Tibial nerve (tissue), 4 donors: ENCODE measurements around the gene TNFAIP2. TPM values are rescaled to one million over a fixed set of nuclear protein-coding genes. Genes with fewer than 3 reads are reported as not detected.
A peak's percentile ranks its signal among the peaks of the same experiment; 100 is the strongest.

Source experiments
- DNase-seq, 2 donors: peaks; one replicate each; pipeline ENCODE4 v3.0.0-alpha.2; 2019; ENCODE audit warnings: low spot score in 2 of 2
- H3K27ac ChIP-seq, 4 donors: fragments of 200-600 bp; sonication (generic) in 3 of 4; one replicate each; pipeline ENCODE4 v1.5.1; 2017 to 2019; ENCODE audit warnings: mild to moderate bottlenecking in 1 of 4
- H3K27me3 ChIP-seq, 2 donors: fragments of 200-600 bp; sonication (generic) in 1 of 2; one replicate each; pipeline versions ENCODE4 v1.5.1 to v1.6.0; 2017 to 2019
- H3K36me3 ChIP-seq, 3 donors: fragments of 200-600 bp; sonication (generic); one replicate each; pipeline ENCODE4 v1.5.1; 2018 to 2019
- H3K4me1 ChIP-seq, 4 donors: fragments of 200-600 bp; sonication (generic) in 3 of 4; one replicate each; pipeline ENCODE4 v1.5.1; 2017 to 2019
- H3K4me3 ChIP-seq, 4 donors: fragments of 200-600 bp; sonication (generic) in 3 of 4; one replicate each; pipeline ENCODE4 v1.5.1; 2017 to 2019; ENCODE audit warnings: mild to moderate bottlenecking in 1 of 4, moderate library complexity in 1 of 4
- H3K9me3 ChIP-seq, 4 donors: fragments of 200-600 bp; sonication (generic) in 3 of 4; one replicate each; pipeline ENCODE4 v1.5.1; 2017 to 2019
- CTCF ChIP-seq, 5 experiments: fragments of 200-600 bp in 3 of 5; fragments of 450-650 bp in 2 of 5; sonication (generic) in 3 of 5; IDR thresholded peaks; one replicate each; pipeline ENCODE4 v1.5.1; 2016 to 2019; ENCODE audit warnings: antibody characterized with exemption in 5 of 5, mild to moderate bottlenecking in 3 of 5, moderate library complexity in 2 of 5
- EP300 ChIP-seq, 2 donors: sonication (generic); formaldehyde crosslinking; IDR thresholded peaks; one replicate each; pipeline ENCODE4 v1.6.1; 2017; ENCODE audit warnings: antibody characterized with exemption in 2 of 2, mild to moderate bottlenecking in 1 of 2
- POLR2A ChIP-seq, 2 donors: fragments of 450-650 bp; IDR thresholded peaks; one replicate each; pipeline ENCODE4 v1.6.1; 2017; ENCODE audit warnings: antibody characterized with exemption in 2 of 2, mild to moderate bottlenecking in 2 of 2, moderate library complexity in 2 of 2
- WGBS, 2 donors: methylation state at CpG; one replicate each; pipeline ENCODE4 v1.1.5; 2018; 5-methylcytosine and 5-hydroxymethylcytosine counted together
- total RNA-seq, 4 donors: library from RNA; depleted of rRNA; stranded (reverse); fragments of >200 nt; gene quantifications; one replicate each; pipeline ENCODE4 v1.1.0, GENCODE V29; 2016

TNFAIP2 gene
- total RNA-seq, 4 donors from 2014 or later: 42.9 to 49.4 (median 47.8) TPM

GRCh38 chr14:103090481-103091020 lies 32.7 kb upstream of the TNFAIP2 start:
- peaks cover 0 to 30% (median 11%) of the 10 kb centered on the region in 4 donors for H3K4me1 ChIP-seq
- no peak overlapping the region for H3K27ac ChIP-seq
- WGBS, 2 donors: 75 to 79% methylated on average over 8 to 12 of the region's 12 CpGs
- TF ChIP-seq POLR2A (IDR thresholded peaks at IDR 0.05): no peak
- no peak for TF ChIP-seq EP300 (IDR thresholded peaks at IDR 0.05)
- TF ChIP-seq CTCF (IDR thresholded peaks at IDR 0.05): no peak
- H3K36me3 ChIP-seq: no peaks in the 10 kb centered on the region
- peaks cover 0 to 17% of the 10 kb centered on the region in 2 donors for H3K27me3 ChIP-seq
- no peaks in the 10 kb centered on the region for H3K9me3 ChIP-seq
- H3K4me3 ChIP-seq: no peak overlapping the region
- DNase-seq: no peak

- H3K4me3 ChIP-seq: peak overlapping the region; percentile 24 to 62 (median 45)
- WGBS, 2 donors: 12 to 24% methylated on average over 17 to 21 of the region's 69 CpGs
Measured at GRCh38 chr14:103091041-103091882, 32.0 kb upstream of the TNFAIP2 start.

GRCh38 chr14:103091883-103092222 lies 31.4 kb upstream of the TNFAIP2 start:
- peak overlapping the region in 2 of 4 donors; percentile 14 to 74 for H3K27ac ChIP-seq
- H3K4me3 ChIP-seq: peak overlapping the region; percentile 24 to 62 (median 45)
- WGBS, 2 donors: 60 to 62% methylated on average over 8 to 9 of the region's 9 CpGs

More at GRCh38 chr14:103091041-103091882, 32.0 kb upstream of the TNFAIP2 start:
- TF ChIP-seq EP300 (IDR thresholded peaks at IDR 0.05): no peak
- no peak for TF ChIP-seq POLR2A (IDR thresholded peaks at IDR 0.05)
- TF ChIP-seq CTCF (IDR thresholded peaks at IDR 0.05): peak; percentile 42 to 67 (median 57)
- Histone ChIP-seq H3K27me3 (peaks cover 0 to 10% of the 10 kb centered on the region in 2 donors), H3K9me3 (peaks cover 0 to 3% (median 0%) of the 10 kb centered on the region in 4 donors), H3K27ac (peak overlapping the region in 2 of 4 donors; percentile 14 to 74), H3K4me1 (peaks cover 0 to 30% (median 11%) of the 10 kb centered on the region in 4 donors), H3K36me3 (no peaks in the 10 kb centered on the region)
- DNase-seq: no peak

DNA sequence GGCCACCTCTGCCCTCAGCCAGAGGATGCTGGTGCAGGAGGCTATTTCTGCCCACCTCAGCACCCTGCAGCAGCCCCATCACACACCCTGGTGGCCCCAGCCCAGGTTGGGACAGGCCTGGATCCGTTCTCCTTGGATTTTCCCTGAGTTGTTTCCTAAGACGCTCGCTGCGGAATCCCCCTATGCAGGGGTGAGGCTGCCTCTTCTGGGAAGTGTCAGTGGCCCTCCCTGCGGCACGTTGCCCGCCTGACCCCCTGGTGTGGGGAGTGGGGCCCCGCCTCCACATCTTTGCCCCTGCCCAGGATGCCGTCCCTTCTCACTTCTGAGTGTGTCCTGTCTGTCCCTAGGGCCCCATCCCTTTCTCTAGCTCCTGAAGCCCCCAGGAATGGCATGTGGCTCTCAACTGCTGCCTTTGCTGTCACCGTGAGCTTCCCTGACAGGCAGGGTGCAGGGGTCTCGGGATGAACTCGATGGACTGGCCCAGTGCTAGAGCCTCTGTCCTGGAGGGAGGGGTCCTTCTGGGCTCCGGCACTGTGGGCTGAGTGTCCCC lies 29.3 kb upstream of the TNFAIP2 start:
- WGBS, 2 donors: 70 to 78% methylated on average over 10 to 13 of the region's 13 CpGs
- no peaks in the 10 kb centered on the region for H3K27me3 ChIP-seq
- no peaks in the 10 kb centered on the region for H3K36me3 ChIP-seq
- peaks cover 0 to 33% (median 11%) of the 10 kb centered on the region in 4 donors for H3K4me1 ChIP-seq
- H3K27ac ChIP-seq: peak overlapping the region in 3 of 4 donors; percentile 70 to 84 (median 76)
- TF ChIP-seq EP300 (IDR thresholded peaks at IDR 0.05) (no peak), CTCF (IDR thresholded peaks at IDR 0.05) (no peak), POLR2A (IDR thresholded peaks at IDR 0.05) (no peak)
- H3K9me3 ChIP-seq: peaks cover 0 to 3% (median 0%) of the 10 kb centered on the region in 4 donors
- peak overlapping the region in 2 of 4 donors; percentile 1 to 29 for H3K4me3 ChIP-seq
- no peak for DNase-seq

More at GRCh38 chr14:103091883-103092222, 31.4 kb upstream of the TNFAIP2 start:
- no peak for DNase-seq
- Histone ChIP-seq H3K4me1 (peaks cover 0 to 30% (median 11%) of the 10 kb centered on the region in 4 donors), H3K27me3 (peaks cover 0 to 7% of the 10 kb centered on the region in 2 donors), H3K9me3 (peaks cover 0 to 3% (median 0%) of the 10 kb centered on the region in 4 donors), H3K36me3 (no peaks in the 10 kb centered on the region)
- TF ChIP-seq POLR2A (IDR thresholded peaks at IDR 0.05) (no peak), EP300 (IDR thresholded peaks at IDR 0.05) (no peak), CTCF (IDR thresholded peaks at IDR 0.05) (no peak)
